Measurements from ENCODE around the gene FUT8.

DNA sequence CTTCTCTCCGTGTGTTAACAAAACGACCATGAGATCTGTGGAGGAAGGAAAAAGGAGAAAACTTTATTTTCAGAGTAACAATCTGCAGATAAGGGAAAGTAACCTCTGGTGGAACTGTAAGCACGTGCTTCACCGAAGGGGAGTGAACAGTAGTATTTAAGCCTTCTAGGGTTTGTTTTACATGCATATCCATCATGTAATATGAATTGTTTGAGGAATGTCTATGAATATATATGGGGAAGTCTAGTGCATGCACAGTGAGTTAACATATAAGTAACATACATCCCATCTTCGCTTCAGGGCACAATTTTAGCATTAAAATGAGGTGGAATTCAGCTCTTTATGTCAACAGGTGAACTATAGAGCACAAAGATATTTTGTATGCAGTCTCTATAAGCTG, 101.1 kb downstream of the FUT8 start:
- TF ChIP-seq, protein P1, sequence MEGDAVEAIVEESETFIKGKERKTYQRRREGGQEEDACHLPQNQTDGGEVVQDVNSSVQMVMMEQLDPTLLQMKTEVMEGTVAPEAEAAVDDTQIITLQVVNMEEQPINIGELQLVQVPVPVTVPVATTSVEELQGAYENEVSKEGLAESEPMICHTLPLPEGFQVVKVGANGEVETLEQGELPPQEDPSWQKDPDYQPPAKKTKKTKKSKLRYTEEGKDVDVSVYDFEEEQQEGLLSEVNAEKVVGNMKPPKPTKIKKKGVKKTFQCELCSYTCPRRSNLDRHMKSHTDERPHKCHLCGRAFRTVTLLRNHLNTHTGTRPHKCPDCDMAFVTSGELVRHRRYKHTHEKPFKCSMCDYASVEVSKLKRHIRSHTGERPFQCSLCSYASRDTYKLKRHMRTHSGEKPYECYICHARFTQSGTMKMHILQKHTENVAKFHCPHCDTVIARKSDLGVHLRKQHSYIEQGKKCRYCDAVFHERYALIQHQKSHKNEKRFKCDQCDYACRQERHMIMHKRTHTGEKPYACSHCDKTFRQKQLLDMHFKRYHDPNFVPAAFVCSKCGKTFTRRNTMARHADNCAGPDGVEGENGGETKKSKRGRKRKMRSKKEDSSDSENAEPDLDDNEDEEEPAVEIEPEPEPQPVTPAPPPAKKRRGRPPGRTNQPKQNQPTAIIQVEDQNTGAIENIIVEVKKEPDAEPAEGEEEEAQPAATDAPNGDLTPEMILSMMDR (IDR thresholded peaks at IDR 0.05) = no peak
- no peak for TF ChIP-seq POLR2A (IDR thresholded peaks at IDR 0.05)
